Skeletal muscle tissue (tissue), 4 donors: ENCODE data around the gene AKT3. TPM values are rescaled to one million over a fixed set of nuclear protein-coding genes. Genes with fewer than 3 reads are reported as not detected.

Source experiments
- H3K27ac ChIP-seq: one replicate; pipeline ENCODE4 v1.7.0; 2013; ENCODE audit warnings: mild to moderate bottlenecking, low read depth, low read length, inconsistent platforms
- H3K27me3 ChIP-seq, 3 donors: one replicate each; pipeline ENCODE4 v1.7.0; 2013; ENCODE audit warnings: low read length in 3 of 3; ENCODE audit not compliant: control insufficient read depth in 3 of 3, insufficient read depth in 3 of 3
- H3K36me3 ChIP-seq, 3 donors: one replicate each; pipeline ENCODE4 v1.7.0; 2013; ENCODE audit warnings: low read length in 3 of 3; ENCODE audit not compliant: control insufficient read depth in 3 of 3, insufficient read depth in 3 of 3
- H3K4me1 ChIP-seq, 3 donors: one replicate each; pipeline ENCODE4 v1.7.0; 2013; ENCODE audit warnings: low read length in 3 of 3, mild to moderate bottlenecking in 3 of 3; ENCODE audit not compliant: control insufficient read depth in 3 of 3, insufficient read depth in 3 of 3
- H3K4me3 ChIP-seq, 3 donors: one replicate each; pipeline ENCODE4 v1.7.0; 2013; ENCODE audit warnings: low read length in 3 of 3
- H3K9ac ChIP-seq, 3 donors: one replicate each; pipeline ENCODE4 v1.7.0; 2013; ENCODE audit warnings: low read length in 3 of 3, mild to moderate bottlenecking in 3 of 3, moderate library complexity in 2 of 3, low read depth in 1 of 3
- H3K9me3 ChIP-seq, 3 donors: one replicate each; pipeline ENCODE4 v1.7.0; 2013; ENCODE audit warnings: low read length in 3 of 3; ENCODE audit not compliant: control insufficient read depth in 3 of 3
- total RNA-seq: library from RNA; depleted of rRNA; stranded (reverse); fragments of >200 nt; gene quantifications from one replicate; pipeline ENCODE4 v1.2.3, GENCODE V29; 2014
- donor health status: Osteomylitis.

The AKT3 gene
- total RNA-seq, 1 donor from 2014 or later = 28.7 TPM

DNA sequence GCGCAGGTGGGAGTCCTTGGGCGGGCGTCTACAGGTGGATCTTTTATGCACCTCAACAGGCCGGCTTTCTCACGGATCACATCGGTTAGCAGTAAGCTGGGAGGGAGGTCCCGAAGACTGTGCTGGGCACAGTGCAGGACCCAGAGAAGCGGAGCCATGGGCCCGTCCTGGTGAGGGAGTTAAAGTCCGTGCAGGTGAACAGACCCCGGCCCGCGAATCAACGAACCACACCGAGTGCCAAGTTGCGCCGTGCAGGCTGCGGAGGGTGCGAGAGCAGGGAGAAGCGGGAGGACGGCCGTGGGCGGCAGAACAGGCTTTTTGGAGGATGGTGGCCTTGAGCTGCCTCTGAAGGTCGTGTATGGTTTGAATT is 360.9 kb downstream of the AKT3 start:
- Histone ChIP-seq H3K9me3 (no peaks in the 10 kb centered on the region), H3K27me3 (no peaks in the 10 kb centered on the region), H3K4me3 (no peak overlapping the region), H3K27ac (no peak overlapping the region), H3K4me1 (peaks cover 2 to 7% (median 5%) of the 10 kb centered on the region in 3 donors), H3K9ac (no peak overlapping the region), H3K36me3 (peaks cover 3 to 7% (median 4%) of the 10 kb centered on the region in 3 donors)

DNA sequence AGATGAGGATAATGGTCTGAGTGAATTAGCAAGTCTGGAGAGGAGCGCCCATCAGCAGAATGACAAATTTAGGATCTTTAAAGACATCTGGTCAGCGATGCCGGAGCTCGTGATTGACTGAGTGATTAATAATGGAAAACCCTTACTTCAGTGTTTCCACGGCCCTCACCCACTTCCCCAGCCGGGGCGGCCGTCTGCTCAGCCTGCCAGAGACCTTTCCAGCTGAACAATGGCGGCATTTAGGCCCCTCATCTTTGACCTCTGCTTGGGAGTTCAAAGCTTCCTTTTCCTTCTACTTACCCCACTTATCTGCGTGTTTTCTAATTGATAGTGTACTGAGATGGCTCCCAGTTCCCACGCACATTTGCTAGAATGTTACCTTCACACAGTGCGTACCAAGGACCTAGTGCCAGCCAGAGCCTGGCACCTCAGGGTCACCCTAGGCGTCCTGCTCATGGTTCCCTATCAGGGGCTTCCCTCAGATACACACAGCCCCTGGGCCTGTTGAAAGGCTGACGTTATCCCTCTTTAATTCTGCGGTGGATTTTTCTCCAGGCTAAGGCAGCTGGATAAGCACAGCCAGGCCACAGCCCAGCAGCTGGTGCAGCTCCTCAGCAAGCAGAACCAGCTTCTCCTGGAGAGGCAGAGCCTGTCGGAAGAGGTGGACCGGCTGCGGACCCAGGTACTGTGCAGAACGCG is 361.4 kb downstream of the AKT3 start:
- Histone ChIP-seq H3K27ac (no peak overlapping the region), H3K27me3 (no peaks in the 10 kb centered on the region), H3K4me1 (peaks cover 2 to 7% (median 5%) of the 10 kb centered on the region in 3 donors), H3K9me3 (no peaks in the 10 kb centered on the region), H3K36me3 (peaks cover 3 to 7% (median 4%) of the 10 kb centered on the region in 3 donors), H3K9ac (no peak overlapping the region), H3K4me3 (no peak overlapping the region)

- Histone ChIP-seq H3K9me3 (no peaks in the 10 kb centered on the region), H3K9ac (no peak overlapping the region), H3K4me3 (no peak overlapping the region), H3K4me1 (peaks cover 3 to 9% (median 8%) of the 10 kb centered on the region in 3 donors), H3K27me3 (no peaks in the 10 kb centered on the region), H3K27ac (no peak overlapping the region), H3K36me3 (peaks cover 3 to 7% (median 4%) of the 10 kb centered on the region in 3 donors)
Observed at GRCh38 chr1:243487649-243488227, 362.3 kb downstream of the AKT3 start.

DNA sequence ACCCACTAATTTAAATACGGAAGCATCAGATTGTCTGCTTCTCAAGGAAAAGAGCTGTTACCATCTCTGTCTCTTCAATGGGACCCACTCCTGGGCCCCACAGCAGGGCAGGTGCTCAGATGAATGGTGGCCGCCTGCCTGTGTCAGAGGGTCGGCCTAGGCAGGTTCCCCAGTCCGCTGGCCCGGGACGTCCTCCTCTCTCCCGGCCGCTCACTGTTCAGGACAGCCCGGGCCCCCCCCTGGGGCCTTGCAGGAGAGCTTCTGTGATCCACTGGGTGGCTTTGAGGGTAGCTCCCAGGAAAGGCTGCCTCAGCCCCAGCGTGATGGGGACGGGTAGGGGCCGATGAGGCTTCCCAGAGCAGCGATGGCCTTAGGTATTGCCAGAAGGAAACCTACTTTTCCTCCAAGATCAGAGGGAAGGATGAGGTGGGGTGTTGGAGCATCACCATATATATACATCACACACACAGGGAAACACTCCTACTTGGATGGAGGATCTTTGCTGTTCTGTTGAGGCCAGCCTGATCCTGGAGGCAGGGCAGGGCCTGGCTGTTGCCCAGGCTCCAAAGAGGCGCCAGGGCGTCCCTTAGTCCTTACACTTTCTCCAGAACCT is 362.9 kb downstream of the AKT3 start:
- no peak overlapping the region for H3K9ac ChIP-seq
- H3K9me3 ChIP-seq = no peaks in the 10 kb centered on the region
- no peaks in the 10 kb centered on the region for H3K27me3 ChIP-seq
- peaks cover 7 to 15% (median 12%) of the 10 kb centered on the region in 3 donors for H3K4me1 ChIP-seq
- H3K27ac ChIP-seq = no peak overlapping the region
- H3K4me3 ChIP-seq = no peak overlapping the region
- peaks cover 3 to 7% (median 4%) of the 10 kb centered on the region in 3 donors for H3K36me3 ChIP-seq

DNA sequence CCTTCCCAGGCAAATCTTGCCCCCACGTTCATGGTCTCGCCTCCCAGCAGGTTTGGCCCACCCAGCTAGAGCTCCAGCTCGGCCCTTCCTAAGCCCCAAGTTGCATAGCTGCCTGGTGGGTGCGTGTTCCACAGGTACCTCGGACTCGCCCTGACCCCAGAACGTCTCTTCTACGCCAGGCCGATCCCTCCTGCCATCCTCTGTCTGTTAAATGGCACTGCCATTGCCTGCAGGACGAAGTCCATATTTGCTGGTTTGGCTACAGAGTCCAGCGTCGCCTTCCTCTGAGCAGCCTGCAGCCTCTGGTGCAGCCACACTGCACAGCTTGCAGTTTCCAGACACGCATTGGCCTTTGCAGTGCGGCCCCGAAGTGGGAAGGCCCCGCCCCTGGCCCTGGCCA is 366.1 kb downstream of the AKT3 start:
- no peaks in the 10 kb centered on the region for H3K27me3 ChIP-seq
- no peak overlapping the region for H3K4me3 ChIP-seq
- no peaks in the 10 kb centered on the region for H3K9me3 ChIP-seq
- no peak overlapping the region for H3K27ac ChIP-seq
- H3K36me3 ChIP-seq = peaks cover 0 to under 1% (median 0%) of the 10 kb centered on the region in 3 donors
- H3K4me1 ChIP-seq = peaks cover 5 to 9% (median 7%) of the 10 kb centered on the region in 3 donors
- no peak overlapping the region for H3K9ac ChIP-seq

GRCh38 chr1:243483071-243483771 is 366.8 kb downstream of the AKT3 start:
- H3K4me3 ChIP-seq = peak overlapping the region; percentile 43 to 59 (median 52)
- H3K27me3 ChIP-seq = no peaks in the 10 kb centered on the region
- H3K9ac ChIP-seq = peak overlapping the region; percentile 32 to 64 (median 51)
- peaks cover 5 to 9% (median 7%) of the 10 kb centered on the region in 3 donors for H3K4me1 ChIP-seq
- no peaks in the 10 kb centered on the region for H3K9me3 ChIP-seq
- no peak overlapping the region for H3K27ac ChIP-seq
- no peaks in the 10 kb centered on the region for H3K36me3 ChIP-seq

GRCh38 chr1:243482141-243483022 is 367.7 kb downstream of the AKT3 start:
- no peak overlapping the region for H3K27ac ChIP-seq
- peaks cover 5 to 9% (median 7%) of the 10 kb centered on the region in 3 donors for H3K4me1 ChIP-seq
- peak overlapping the region; percentile 32 to 64 (median 51) for H3K9ac ChIP-seq

GRCh38 chr1:243481101-243481500 is 368.9 kb downstream of the AKT3 start:
- Histone ChIP-seq H3K4me1 (peaks cover 5 to 9% (median 7%) of the 10 kb centered on the region in 3 donors), H3K9ac (no peak overlapping the region), H3K9me3 (no peaks in the 10 kb centered on the region), H3K4me3 (no peak overlapping the region), H3K27ac (no peak overlapping the region), H3K36me3 (no peaks in the 10 kb centered on the region), H3K27me3 (no peaks in the 10 kb centered on the region)

More at GRCh38 chr1:243482141-243483022, 367.7 kb downstream of the AKT3 start:
- Histone ChIP-seq H3K27me3 (no peaks in the 10 kb centered on the region), H3K9me3 (no peaks in the 10 kb centered on the region), H3K36me3 (no peaks in the 10 kb centered on the region), H3K4me3 (peak overlapping the region; percentile 43 to 59 (median 52))

DNA sequence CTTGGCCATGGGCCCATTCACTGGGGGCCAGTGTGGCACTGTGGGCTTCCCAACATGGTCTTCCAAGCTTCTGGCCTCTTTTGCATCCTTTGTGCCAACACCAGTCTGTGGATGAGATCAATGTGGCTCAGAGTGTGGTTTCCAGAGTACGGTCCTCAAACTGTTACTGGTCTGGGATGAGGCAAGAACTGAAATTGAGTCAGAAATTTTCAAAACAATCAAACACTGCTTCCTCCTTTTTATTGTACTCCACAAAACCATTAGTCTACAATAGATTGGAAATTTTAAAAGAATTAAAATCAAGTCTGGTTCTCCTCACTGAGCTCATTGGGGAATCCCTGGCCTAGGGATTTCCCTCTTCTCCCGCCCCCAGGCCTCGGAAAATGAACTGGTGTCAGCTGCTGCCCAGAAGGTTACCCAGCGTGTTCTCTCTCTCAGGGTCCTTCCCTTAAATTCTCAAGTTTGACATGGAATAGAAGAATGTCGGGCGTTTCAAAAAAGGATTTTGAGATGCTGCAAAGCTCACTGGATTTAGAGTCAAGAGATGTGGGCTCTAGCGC is 372.2 kb downstream of the AKT3 start:
- Histone ChIP-seq H3K9ac (no peak overlapping the region), H3K27me3 (no peaks in the 10 kb centered on the region), H3K4me3 (no peak overlapping the region), H3K27ac (no peak overlapping the region), H3K36me3 (no peaks in the 10 kb centered on the region), H3K4me1 (peaks cover 4 to 13% (median 5%) of the 10 kb centered on the region in 3 donors), H3K9me3 (no peaks in the 10 kb centered on the region)
